Neural progenitor cell (in vitro differentiated cells): ENCODE measurements around the gene CRACDL. TPM values are rescaled to one million over a fixed set of nuclear protein-coding genes. Genes with fewer than 3 reads are reported as not detected.

Experiments
- DNase-seq: peaks from one replicate; pipeline ENCODE4 v3.0.0-alpha.2; 2016; ENCODE audit warnings: low spot score
- H2AFZ ChIP-seq: fragments of 200-600 bp; sonication (generic); replicated peaks from 2 replicates; pipeline ENCODE4 v1.6.1; 2016; ENCODE audit warnings: antibody characterized with exemption
- H3F3A ChIP-seq: fragments of 200-600 bp; sonication (generic); 2 replicates; pipeline ENCODE4 v1.6.1; 2016; ENCODE audit warnings: antibody characterized with exemption, low read depth
- H3K27ac ChIP-seq: fragments of 200-600 bp; sonication (generic); 2 replicates; pipeline ENCODE4 v1.5.1; 2016; ENCODE audit warnings: mild to moderate bottlenecking
- H3K27me3 ChIP-seq: fragments of 200-600 bp; sonication (generic); 2 replicates; pipeline ENCODE4 v1.6.1; 2016; ENCODE audit warnings: mild to moderate bottlenecking, moderate library complexity
- H3K36me3 ChIP-seq: fragments of 200-600 bp; sonication (generic); 2 replicates; pipeline ENCODE4 v1.5.1; 2016
- H3K4me1 ChIP-seq: fragments of 200-600 bp; sonication (generic); 2 replicates; pipeline ENCODE4 v1.6.1; 2016; ENCODE audit warnings: mixed run types
- H3K4me2 ChIP-seq: fragments of 200-600 bp; sonication (generic); 2 replicates; pipeline ENCODE4 v1.6.1; 2016
- H3K4me3 ChIP-seq: fragments of 200-600 bp; sonication (generic); 2 replicates; pipeline ENCODE4 v1.5.1; 2016
- H3K79me2 ChIP-seq: fragments of 200-600 bp; sonication (generic); 2 replicates; pipeline ENCODE4 v1.6.1; 2016; ENCODE audit warnings: low read depth
- H3K9ac ChIP-seq: fragments of 200-600 bp; sonication (generic); 2 replicates; pipeline ENCODE4 v1.6.1; 2016
- H3K9me3 ChIP-seq: fragments of 200-600 bp; sonication (generic); 2 replicates; pipeline ENCODE4 v1.5.1; 2016; ENCODE audit warnings: low read depth
- H4K20me1 ChIP-seq: fragments of 200-600 bp; sonication (generic); 2 replicates; pipeline ENCODE4 v1.6.1; 2016; ENCODE audit warnings: low read depth
- H3K27ac Mint-ChIP-seq: 3 replicates; pipeline ENCODE4 v1.8.0; 2021; ENCODE audit warnings: mixed read lengths
- H3K27me3 Mint-ChIP-seq: 2 replicates; pipeline ENCODE4 v1.8.0; 2022; ENCODE audit warnings: low read depth, mild to moderate bottlenecking, inconsistent platforms, moderate library complexity, mixed read lengths; ENCODE audit not compliant: insufficient read depth
- H3K36me3 Mint-ChIP-seq: 3 replicates; pipeline ENCODE4 v1.8.0; 2021; ENCODE audit warnings: mixed read lengths
- H3K4me1 Mint-ChIP-seq: 3 replicates; pipeline ENCODE4 v1.8.0; 2021; ENCODE audit warnings: mixed read lengths
- H3K4me3 Mint-ChIP-seq: 3 replicates; pipeline ENCODE4 v1.8.0; 2021; ENCODE audit warnings: mild to moderate bottlenecking, moderate library complexity, mixed read lengths
- H3K9me3 Mint-ChIP-seq: 3 replicates; pipeline ENCODE4 v1.8.0; 2020; ENCODE audit warnings: mixed read lengths
- CTCF ChIP-seq: fragments of 200-600 bp; sonication (generic); IDR thresholded peaks from 2 replicates; pipeline ENCODE4 v1.5.1; 2017; ENCODE audit warnings: antibody characterized with exemption, mild to moderate bottlenecking
- EZH2 ChIP-seq: fragments of 200-600 bp; sonication (generic); IDR thresholded peaks from 2 replicates; pipeline ENCODE4 v1.6.1; 2017; ENCODE audit warnings: antibody characterized with exemption, mild to moderate bottlenecking, moderate library complexity
- EZH2phosphoT487 ChIP-seq: fragments of 200-600 bp; sonication (generic); IDR thresholded peaks from 2 replicates; pipeline ENCODE4 v1.6.1; 2017; ENCODE audit warnings: antibody characterized with exemption
- total RNA-seq: library from RNA; depleted of rRNA; stranded (reverse); fragments of >200 nt; gene quantifications from 2 replicates; pipeline ENCODE4 v1.2.3, GENCODE V29; 2015; ENCODE audit warnings: low replicate concordance

CRACDL gene
- total RNA-seq, 1 donor from 2014 or later = 0.07 TPM

- Histone ChIP-seq H3K27me3 (no peaks in the 10 kb centered on the region), H3K9me3 (no peaks in the 10 kb centered on the region), H3K36me3 (no peaks in the 10 kb centered on the region), H3F3A (no peaks in the 10 kb centered on the region), H3K4me2 (no peak overlapping the region), H4K20me1 (no peaks in the 10 kb centered on the region), H3K9ac (no peak overlapping the region), H3K79me2 (no peaks in the 10 kb centered on the region), H3K4me3 (no peak overlapping the region), H3K4me1 (no peaks in the 10 kb centered on the region), H2AFZ (no peak overlapping the region), H3K27ac (no peak overlapping the region)
- Mint-ChIP-seq H3K4me1 (peaks cover 8% of the 10 kb centered on the region), H3K4me3 (no peak overlapping the region), H3K9me3 (no peaks in the 10 kb centered on the region), H3K36me3 (no peaks in the 10 kb centered on the region), H3K27ac (no peak overlapping the region), H3K27me3 (peaks cover 2% of the 10 kb centered on the region)
- DNase-seq = no peak
- no peak for TF ChIP-seq CTCF
- TF ChIP-seq EZH2 = no peak
- TF ChIP-seq EZH2phosphoT487 = no peak
Measured at GRCh38 chr2:98764499-98764898, 171.5 kb downstream of the CRACDL start.

GRCh38 chr2:98763209-98763951 lies 172.6 kb downstream of the CRACDL start:
- H3K4me1 ChIP-seq = no peaks in the 10 kb centered on the region
- Mint-ChIP-seq H3K36me3 (no peaks in the 10 kb centered on the region), H3K27me3 (peaks cover 2% of the 10 kb centered on the region), H3K9me3 (no peaks in the 10 kb centered on the region), H3K4me3 (no peak overlapping the region), H3K27ac (no peak overlapping the region), H3K4me1 (peaks cover 6% of the 10 kb centered on the region)
- H4K20me1 ChIP-seq = no peaks in the 10 kb centered on the region
- no peaks in the 10 kb centered on the region for H3F3A ChIP-seq
- H3K9ac ChIP-seq = no peak overlapping the region
- H3K4me3 ChIP-seq = no peak overlapping the region
- no peak overlapping the region for H3K27ac ChIP-seq
- no peak overlapping the region for H3K4me2 ChIP-seq
- no peak for DNase-seq
- H2AFZ ChIP-seq = no peak overlapping the region
- no peaks in the 10 kb centered on the region for H3K36me3 ChIP-seq
- no peaks in the 10 kb centered on the region for H3K9me3 ChIP-seq
- H3K79me2 ChIP-seq = no peaks in the 10 kb centered on the region
- H3K27me3 ChIP-seq = no peaks in the 10 kb centered on the region
- no peak for TF ChIP-seq EZH2
- no peak for TF ChIP-seq EZH2phosphoT487
- TF ChIP-seq CTCF = no peak

DNA sequence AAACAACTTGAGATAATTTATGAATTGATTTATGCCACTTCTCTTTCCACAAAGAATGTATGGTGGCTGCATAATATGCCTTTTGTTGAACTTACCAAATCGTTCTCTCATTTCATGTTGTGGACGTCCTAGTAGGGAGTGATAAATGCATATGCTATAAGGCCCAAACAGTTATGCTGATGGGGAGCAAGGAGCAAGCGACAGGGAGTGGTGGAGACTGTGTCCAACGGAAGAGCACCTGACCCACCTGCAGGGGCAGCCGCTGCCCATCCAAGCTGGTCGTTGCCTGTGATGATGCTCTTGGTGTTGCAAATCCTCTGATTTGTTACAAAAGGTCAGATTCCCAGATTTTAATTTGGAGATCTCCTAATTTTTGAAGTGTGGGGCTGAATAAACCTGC lies 174.1 kb downstream of the CRACDL start:
- Mint-ChIP-seq H3K27me3 (peaks cover 4% of the 10 kb centered on the region), H3K4me1 (peaks cover 6% of the 10 kb centered on the region), H3K4me3 (no peak overlapping the region), H3K36me3 (no peaks in the 10 kb centered on the region), H3K9me3 (no peaks in the 10 kb centered on the region), H3K27ac (no peak overlapping the region)
- Histone ChIP-seq H3K4me3 (no peak overlapping the region), H3F3A (no peaks in the 10 kb centered on the region), H4K20me1 (no peaks in the 10 kb centered on the region), H2AFZ (no peak overlapping the region), H3K27ac (no peak overlapping the region), H3K4me1 (no peaks in the 10 kb centered on the region), H3K27me3 (no peaks in the 10 kb centered on the region), H3K36me3 (no peaks in the 10 kb centered on the region), H3K9me3 (no peaks in the 10 kb centered on the region), H3K4me2 (no peak overlapping the region), H3K79me2 (no peaks in the 10 kb centered on the region), H3K9ac (no peak overlapping the region)
- TF ChIP-seq CTCF (no peak), EZH2phosphoT487 (no peak), EZH2 (no peak)
- no peak for DNase-seq
